Left cardiac atrium (tissue), 4 donors: Measurements from ENCODE around the gene VWCE. TPM values are rescaled to one million over a fixed set of nuclear protein-coding genes. Genes with fewer than 3 reads are reported as not detected.
A peak's percentile ranks its signal among the peaks of the same experiment; 100 is the strongest.

Experiments used
- ATAC-seq, 2 donors: fragments of 200-7000 bp; cut with Tn5 transposase; one replicate each; pipeline ENCODE4 v1.9.1; 2020; ENCODE audit warnings: mild to moderate bottlenecking in 2 of 2, moderate library complexity in 2 of 2
- DNase-seq: peaks from one replicate; pipeline ENCODE4 v3.0.0-alpha.2; 2020
- intact Hi-C, 2 donors: fragments of 100-400 bp; cut with DNase I; formaldehyde crosslinking; loops; one replicate each; pipeline versions ENCODE4 v1.14.1 to v1.15.1; 2022 to 2023
- total RNA-seq, 2 donors: library from RNA; stranded (reverse); fragmentation: NEBNext Ultra II Directional; extraction: Animal tissue kit (Norgen Biotek cat#: 25700); gene quantifications; one replicate each; pipeline ENCODE4 v1.2.1, GENCODE V29; 2021
- donor health status: DM: no; HTN: yes; CAD: no.
- donor health status: DM: no; HTN: yes; CAD: no; lungs with severe emphysema.
- donor health status: DM: yes; HTN: yes; CAD: no.
- donor health status: Dilated cardiomyopathy.

Gene VWCE
- total RNA-seq, 2 donors from 2014 or later: 1.1 to 2.3 TPM

- DNase-seq (no peak), ATAC-seq (no peak)
- intact Hi-C loops: no loop called here
Measured at GRCh38 chr11:61290905-61291690, 4.0 kb downstream of the VWCE start.

- intact Hi-C loops: no loop called here
Measured at GRCh38 chr11:61287338-61287977, 7.7 kb downstream of the VWCE start.

GRCh38 chr11:61283613-61284012 lies 11.5 kb downstream of the VWCE start:
- no peak for ATAC-seq
- intact Hi-C loops: no loop called here
- no peak for DNase-seq

More at GRCh38 chr11:61287338-61287977, 7.7 kb downstream of the VWCE start:
- no peak for ATAC-seq
- DNase-seq: no peak

- intact Hi-C loops: no loop called here
- peak; percentile 57 for DNase-seq
- peak; percentile 78 to 94 for ATAC-seq
Measured at GRCh38 chr11:61281581-61282250, 13.4 kb downstream of the VWCE start.

GRCh38 chr11:61280883-61281580 lies 14.1 kb downstream of the VWCE start:
- intact Hi-C loops: no loop called here
- DNase-seq: no peak
- no peak for ATAC-seq

- DNase-seq (no peak), ATAC-seq (no peak)
- intact Hi-C loops: no loop called here
Measured at GRCh38 chr11:61279934-61280659, 15.0 kb downstream of the VWCE start.

- ATAC-seq (no peak), DNase-seq (no peak)
- intact Hi-C loops: no loop called here
Measured at GRCh38 chr11:61278001-61278470, 17.1 kb downstream of the VWCE start.

- ATAC-seq: no peak
- DNase-seq: no peak
- intact Hi-C loops: no loop called here
Measured at GRCh38 chr11:61277186-61278000, 17.7 kb downstream of the VWCE start.

- ATAC-seq (no peak), DNase-seq (no peak)
- intact Hi-C loops: no loop called here
Measured at GRCh38 chr11:61275191-61275590, 19.9 kb downstream of the VWCE start.

GRCh38 chr11:61274084-61274483 lies 21.0 kb downstream of the VWCE start:
- ATAC-seq (no peak), DNase-seq (no peak)
- intact Hi-C loops: no loop called here

- intact Hi-C loops: no loop called here
- no peak for DNase-seq
- peak in 1 of 2 donors; percentile 25 for ATAC-seq
Measured at GRCh38 chr11:61273178-61274078, 21.7 kb downstream of the VWCE start.

- ATAC-seq: no peak
- no peak for DNase-seq
- intact Hi-C loops: no loop called here
Measured at GRCh38 chr11:61272731-61273130, 22.4 kb downstream of the VWCE start.

GRCh38 chr11:61270354-61271076 lies 24.6 kb downstream of the VWCE start:
- ATAC-seq (no peak), DNase-seq (no peak)
- intact Hi-C loops: no loop called here

- DNase-seq (no peak), ATAC-seq (no peak)
- intact Hi-C loops: no loop called here
Measured at GRCh38 chr11:61268588-61269250, 26.4 kb downstream of the VWCE start.

- ATAC-seq: no peak
- DNase-seq: no peak
- intact Hi-C loops: no loop called here
Measured at GRCh38 chr11:61267437-61267841, 27.7 kb downstream of the VWCE start.

GRCh38 chr11:61266602-61267001 lies 28.5 kb downstream of the VWCE start:
- intact Hi-C loops: no loop called here
- ATAC-seq (no peak), DNase-seq (no peak)
